ENCODE data around the gene SNTB2. TPM values are rescaled to one million over a fixed set of nuclear protein-coding genes. Genes with fewer than 3 reads are reported as not detected.
"Not testable (repeated sequence)": the region's sequence is repeated elsewhere in the genome, so short reads cannot be mapped to it uniquely, and the experiment has no call there.

Gene SNTB2
- polyA plus RNA-seq, 10 donors: 14.8 to 21.2 (median 17.7) TPM

DNA sequence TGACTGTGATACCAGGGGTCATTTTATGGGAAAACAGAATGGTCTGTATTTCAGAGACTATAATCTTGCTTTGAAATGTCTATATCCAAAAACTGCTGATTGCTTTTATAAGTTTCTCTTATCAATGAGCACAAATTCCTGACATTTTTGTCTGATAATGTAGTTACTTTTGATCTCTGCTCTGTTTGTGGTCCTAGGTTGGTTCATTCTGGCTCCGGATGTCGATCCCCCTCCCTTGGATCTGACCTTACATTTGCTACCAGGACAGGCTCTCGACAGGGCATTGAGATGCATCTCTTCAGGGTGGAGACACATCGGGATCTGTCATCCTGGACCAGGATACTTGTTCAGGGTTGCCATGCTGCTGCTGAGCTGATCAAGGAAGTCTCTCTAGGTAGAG lies 96.9 kb downstream of the SNTB2 start:
- DNase-seq: no peak

DNA sequence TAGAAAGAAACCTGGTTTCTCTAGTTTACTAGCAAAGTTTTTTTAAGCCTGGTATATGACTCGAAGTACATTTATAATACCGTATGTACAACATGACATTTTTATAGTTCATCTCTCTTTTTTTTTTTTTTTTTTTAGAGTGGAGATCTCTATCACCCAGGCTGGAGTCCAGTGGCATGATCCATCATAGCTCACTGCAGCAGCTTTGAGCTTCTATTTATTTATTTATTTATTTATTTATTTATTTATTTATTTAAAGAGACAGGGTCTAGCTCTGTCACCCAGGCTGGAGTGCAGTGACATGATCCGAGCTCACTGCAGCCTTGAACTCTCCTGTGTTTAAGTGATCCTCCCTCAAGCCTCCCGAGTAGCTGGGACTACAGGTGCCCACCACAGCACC lies 98.3 kb downstream of the SNTB2 start:
- no peak for DNase-seq

DNA sequence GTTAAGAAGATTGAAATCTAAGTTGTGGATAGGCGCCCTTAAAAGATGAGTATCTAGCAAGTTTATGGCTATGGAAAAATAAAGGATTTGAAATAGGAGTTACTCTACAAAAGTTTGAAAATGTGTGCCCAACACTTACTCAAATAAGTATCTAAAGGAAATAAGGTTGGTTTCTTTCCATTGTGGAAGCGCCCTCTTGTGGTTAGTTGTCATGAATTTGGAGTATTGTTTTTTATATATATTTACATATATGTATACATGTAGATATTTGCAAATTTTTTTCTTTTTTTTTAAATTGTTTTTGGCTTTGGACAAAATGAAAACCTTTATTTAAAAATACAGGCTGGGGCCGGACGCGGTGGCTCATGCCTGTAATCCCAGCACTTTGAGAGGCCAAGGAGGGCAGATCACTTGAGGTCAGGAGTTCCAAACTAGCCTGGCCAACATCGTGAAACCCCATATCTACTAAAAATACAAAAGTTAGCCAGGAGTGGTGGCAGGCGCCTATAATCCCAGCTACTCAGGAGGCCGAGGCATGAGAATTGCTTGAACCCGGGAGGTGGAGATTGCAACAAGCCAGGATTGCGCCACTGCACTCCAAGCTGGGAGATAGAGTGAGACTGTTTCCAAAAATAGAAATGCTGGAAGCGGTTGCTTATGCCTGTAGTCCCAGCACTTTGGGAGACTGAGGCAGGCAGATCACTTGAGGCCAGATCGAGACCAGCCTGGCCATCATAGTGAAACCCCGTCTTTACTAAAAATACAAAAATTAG lies 100.2 kb downstream of the SNTB2 start:
- peak; percentile 75 to 86 (median 79) for DNase-seq

DNA sequence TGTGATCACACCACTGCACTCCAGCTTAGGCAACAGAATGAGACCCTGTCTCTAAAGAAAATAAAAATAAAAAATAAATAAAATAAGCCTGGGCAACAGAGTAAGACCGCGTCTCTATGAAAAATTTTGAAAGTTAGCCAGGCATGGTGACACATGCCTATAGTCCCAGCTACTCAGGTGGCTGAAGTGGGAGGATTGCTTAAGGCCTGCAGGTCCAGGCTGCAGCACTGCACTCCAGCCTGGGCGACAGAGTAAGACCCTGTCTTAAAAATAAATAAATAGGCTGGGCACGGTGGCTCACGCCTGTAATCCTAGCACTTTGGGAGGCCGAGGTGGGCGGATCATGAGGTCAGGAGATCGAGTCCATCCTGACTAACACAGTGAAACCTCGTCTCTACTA lies 104.7 kb downstream of the SNTB2 start:
- not testable (repeated sequence) for DNase-seq

- DNase-seq: no peak
Observed at GRCh38 chr16:69293401-69293800, 106.4 kb downstream of the SNTB2 start.

DNA sequence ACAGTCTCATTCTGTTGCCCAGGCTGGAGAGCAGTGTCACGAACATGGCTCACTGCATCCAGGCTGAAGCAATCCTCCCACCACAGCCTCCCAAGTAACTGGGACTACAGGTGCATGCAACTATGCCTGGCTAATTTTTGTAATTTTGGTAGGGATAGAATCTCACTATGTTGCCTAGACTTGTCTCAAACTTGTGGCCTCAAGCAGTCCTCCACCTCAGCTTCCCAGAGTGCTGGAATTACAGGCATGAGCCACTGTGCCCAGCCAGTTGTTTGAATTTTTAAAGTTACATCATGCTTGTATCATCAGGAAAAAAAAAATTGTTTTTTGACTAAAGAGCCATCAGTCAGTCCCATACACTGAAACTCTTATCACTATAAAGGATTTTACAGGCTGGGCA lies 107.1 kb downstream of the SNTB2 start:
- no peak for DNase-seq

- not testable (repeated sequence) for DNase-seq
Observed at GRCh38 chr16:69296771-69297170, 109.8 kb downstream of the SNTB2 start.

DNA sequence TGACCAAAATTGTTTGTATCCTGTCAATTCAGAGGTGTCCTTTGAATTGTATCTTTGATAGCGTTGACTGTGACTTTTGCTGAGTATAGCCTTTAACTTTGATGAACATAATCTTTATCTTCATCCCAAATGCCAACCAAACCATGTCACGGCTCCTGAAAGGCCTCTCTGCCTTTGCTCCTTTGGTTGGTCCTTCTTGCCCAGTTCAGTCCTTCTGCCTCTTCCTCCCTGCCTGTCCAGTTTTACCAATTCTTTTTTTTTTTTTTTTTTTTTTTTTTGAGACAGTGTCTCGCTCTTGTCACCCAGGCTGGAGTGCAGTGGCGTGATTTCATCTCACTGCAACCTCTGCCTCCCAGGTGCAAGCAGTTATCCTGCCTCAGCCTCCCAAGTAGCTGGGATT lies 111.3 kb downstream of the SNTB2 start:
- DNase-seq: no peak

GRCh38 chr16:69301187-69301586 lies 114.2 kb downstream of the SNTB2 start:
- no peak for DNase-seq

- DNase-seq: no peak
Observed at GRCh38 chr16:69301861-69302260, 114.9 kb downstream of the SNTB2 start.

GRCh38 chr16:69302301-69302700 lies 115.3 kb downstream of the SNTB2 start:
- no peak for DNase-seq

GRCh38 chr16:69306031-69306430 lies 119.1 kb downstream of the SNTB2 start:
- DNase-seq: no peak

DNA sequence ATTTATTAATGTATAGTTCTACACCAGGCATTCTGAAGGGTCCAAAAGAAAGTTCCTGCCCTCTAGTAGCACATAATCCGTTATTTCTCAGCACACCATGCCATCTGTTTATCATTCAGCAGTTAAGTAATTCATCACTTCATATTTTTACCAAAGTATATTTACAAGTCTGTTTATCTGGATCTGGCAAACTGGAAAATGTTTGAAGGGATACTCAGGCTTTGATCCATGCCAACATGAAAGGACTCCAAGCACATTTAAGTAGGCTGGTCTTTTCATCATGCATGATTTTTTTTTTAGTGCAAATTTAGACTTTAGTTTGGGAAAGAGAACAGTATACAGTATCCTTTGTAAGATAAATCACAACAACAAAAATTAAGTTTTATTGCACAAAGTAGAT lies 120.1 kb downstream of the SNTB2 start:
- DNase-seq: no peak

GRCh38 chr16:69307856-69308255 lies 120.9 kb downstream of the SNTB2 start:
- DNase-seq: no peak

- peak in 1 of 3 donors; percentile 44 for DNase-seq
Observed at GRCh38 chr16:69309316-69309715, 122.4 kb downstream of the SNTB2 start.

GRCh38 chr16:69310653-69311532 lies 123.9 kb downstream of the SNTB2 start, which contains the start of gene VPS4A:
Gene VPS4A, plus strand, starts transcription at chr16:69311350. Its CDS starts 162 bp downstream, at chr16:69311512.
- peak; percentile 95 to 98 (median 96) for DNase-seq

- DNase-seq: no peak
Observed at GRCh38 chr16:69311533-69312387, 124.8 kb downstream of the SNTB2 start.

DNA sequence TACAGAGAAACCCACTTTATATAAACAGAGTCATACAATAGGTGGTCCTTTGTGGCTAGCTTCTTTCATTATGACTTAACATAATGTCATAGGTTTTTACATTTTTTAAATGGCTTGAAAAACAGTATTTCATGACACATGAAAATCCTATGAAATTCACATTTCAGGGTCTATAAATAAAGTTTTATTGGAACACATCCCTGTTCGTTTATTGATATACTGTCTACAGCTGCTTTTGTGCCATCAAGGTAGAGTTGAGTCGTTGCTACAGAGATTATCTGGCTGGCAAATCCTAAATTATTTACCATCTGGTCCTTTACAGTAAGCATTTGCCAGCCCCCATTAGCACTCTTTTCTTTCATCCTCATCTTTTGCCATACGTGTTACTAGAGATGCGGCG lies 126.5 kb downstream of the SNTB2 start:
- DNase-seq: no peak

GRCh38 chr16:69314534-69314933 lies 127.6 kb downstream of the SNTB2 start:
- no peak for DNase-seq

DNA sequence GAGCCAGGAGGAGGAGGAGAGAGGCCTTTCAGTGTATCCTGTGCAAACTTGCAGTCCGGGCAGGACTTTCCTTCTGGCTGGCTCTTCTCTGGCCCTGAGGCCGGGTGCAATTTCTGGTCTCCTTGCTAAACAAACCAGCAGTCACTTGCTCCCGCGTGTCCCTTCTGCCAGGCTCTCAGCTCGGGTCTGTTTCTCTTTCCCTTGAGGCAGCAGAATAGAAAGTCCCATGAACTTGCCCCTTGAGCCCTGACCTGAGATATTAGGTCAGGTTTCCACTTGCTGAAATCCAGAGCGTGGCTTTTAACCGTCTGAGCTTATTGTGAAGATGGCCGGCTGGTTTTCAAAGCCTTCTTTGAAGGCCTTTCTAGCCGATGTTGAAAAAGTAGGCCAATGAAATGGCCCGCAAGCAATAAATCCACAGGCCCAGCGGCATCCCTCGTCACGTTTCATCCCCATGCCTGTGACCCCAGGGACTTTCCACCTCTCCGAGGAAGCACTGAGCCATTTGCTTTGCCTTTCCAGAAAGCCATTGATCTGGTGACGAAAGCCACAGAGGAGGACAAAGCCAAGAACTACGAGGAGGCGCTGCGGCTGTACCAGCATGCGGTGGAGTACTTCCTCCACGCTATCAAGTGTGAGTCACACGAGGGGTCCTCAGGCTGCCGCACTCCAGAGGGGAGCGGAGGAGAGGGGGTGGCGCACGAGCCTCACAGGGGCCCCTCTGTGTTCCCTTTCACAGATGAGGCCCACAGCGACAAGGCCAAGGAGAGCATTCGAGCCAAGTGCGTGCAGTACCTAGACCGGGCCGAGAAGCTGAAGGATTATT lies 128.7 kb downstream of the SNTB2 start:
- DNase-seq: no peak

- DNase-seq: no peak
Observed at GRCh38 chr16:69316595-69317034, 129.7 kb downstream of the SNTB2 start.
